Uterus (tissue), 2 donors: Measurements from ENCODE around the gene PHF1.

Source experiments
- POLR2A ChIP-seq, 2 donors: fragments of 450-650 bp; IDR thresholded peaks; one replicate each; pipeline ENCODE4 v1.6.1; 2016; ENCODE audit warnings: antibody characterized with exemption in 2 of 2, mild to moderate bottlenecking in 1 of 2, moderate library complexity in 1 of 2
- TF ChIP-seq, protein P1 (sequence below), 4 experiments: fragments of 200-600 bp in 2 of 4; fragments of 450-650 bp in 2 of 4; sonication (generic) in 2 of 4; IDR thresholded peaks; one replicate each; pipeline ENCODE4 v1.5.1; 2016 to 2019; ENCODE audit warnings: antibody characterized with exemption in 4 of 4, mild to moderate bottlenecking in 2 of 4, moderate library complexity in 1 of 4

DNA sequence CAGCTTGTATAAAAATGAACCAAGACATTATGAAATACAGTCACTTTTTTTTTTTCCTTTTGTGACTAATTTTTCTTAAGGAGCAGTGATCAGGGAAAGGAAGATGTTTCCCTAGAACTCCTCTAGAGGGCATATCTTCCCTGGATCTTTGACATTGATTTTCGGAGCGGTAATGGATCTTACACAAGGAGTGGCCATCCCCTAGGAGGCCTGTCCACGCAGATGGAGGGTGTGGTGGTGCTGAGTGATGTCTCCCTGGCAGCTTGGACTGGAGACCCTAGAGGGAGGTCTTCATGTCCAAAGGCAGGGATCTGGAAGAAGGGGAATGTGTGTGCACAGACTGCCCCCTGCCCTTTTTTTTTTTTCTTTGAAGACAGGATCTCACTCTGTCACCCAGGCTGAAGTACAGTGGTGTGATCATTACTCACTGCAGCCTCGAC lies 26.2 kb upstream of the PHF1 start:
- TF ChIP-seq, protein P1, sequence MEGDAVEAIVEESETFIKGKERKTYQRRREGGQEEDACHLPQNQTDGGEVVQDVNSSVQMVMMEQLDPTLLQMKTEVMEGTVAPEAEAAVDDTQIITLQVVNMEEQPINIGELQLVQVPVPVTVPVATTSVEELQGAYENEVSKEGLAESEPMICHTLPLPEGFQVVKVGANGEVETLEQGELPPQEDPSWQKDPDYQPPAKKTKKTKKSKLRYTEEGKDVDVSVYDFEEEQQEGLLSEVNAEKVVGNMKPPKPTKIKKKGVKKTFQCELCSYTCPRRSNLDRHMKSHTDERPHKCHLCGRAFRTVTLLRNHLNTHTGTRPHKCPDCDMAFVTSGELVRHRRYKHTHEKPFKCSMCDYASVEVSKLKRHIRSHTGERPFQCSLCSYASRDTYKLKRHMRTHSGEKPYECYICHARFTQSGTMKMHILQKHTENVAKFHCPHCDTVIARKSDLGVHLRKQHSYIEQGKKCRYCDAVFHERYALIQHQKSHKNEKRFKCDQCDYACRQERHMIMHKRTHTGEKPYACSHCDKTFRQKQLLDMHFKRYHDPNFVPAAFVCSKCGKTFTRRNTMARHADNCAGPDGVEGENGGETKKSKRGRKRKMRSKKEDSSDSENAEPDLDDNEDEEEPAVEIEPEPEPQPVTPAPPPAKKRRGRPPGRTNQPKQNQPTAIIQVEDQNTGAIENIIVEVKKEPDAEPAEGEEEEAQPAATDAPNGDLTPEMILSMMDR (IDR thresholded peaks at IDR 0.05): peak; percentile 13 to 34 (median 24)
- TF ChIP-seq POLR2A (IDR thresholded peaks at IDR 0.05): no peak
